Heart left ventricle (tissue), 13 donors: ENCODE data around the gene MRPL53.

Source experiments
- POLR2A ChIP-seq, 2 donors: fragments of 450-650 bp; IDR thresholded peaks; one replicate each; pipeline ENCODE4 v1.6.1; 2017; ENCODE audit warnings: antibody characterized with exemption in 2 of 2, mild to moderate bottlenecking in 2 of 2, moderate library complexity in 2 of 2
- TF ChIP-seq, protein P1 (sequence below), 12 donors: fragments of 200-600 bp; sonication (generic) in 4 of 12; IDR thresholded peaks; one replicate each; pipeline versions ENCODE4 v1.5.0 to v1.8.0; 2018 to 2022; ENCODE audit warnings: antibody characterized with exemption in 12 of 12, mild to moderate bottlenecking in 5 of 12
- donor health status: ischemic (EF 13 %, LVEDD 7.1; RV severe dilation, severe dysfunction).
- donor health status: DM: no; HTN: yes; CAD: no.
- donor health status: DM: no; HTN: no; CAD: no.
- donor health status: ischemic (EF 25% LVEDD 6.9; RV normal size, moderate dysfunction).
- donor health status: ischemic (EF 25% LVEDD 5.7; RV mildly dilated, moderate dysfunction).
- donor health status: ischemic (EF 35%, LVEDD 5.7; RV mildly dilated, moderate dysfunction).
- donor health status: nonischemic (EF 11% LVEDD 7.7; RV severe dilation, severe dysfunction).
- donor health status: DM: yes; HTN: yes; CAD: no.
- donor health status: PGD.
- donor health status: ischemic (EF 29% LVEDD 5.4; RV normal size, mild dysfunction).
- donor health status: nonischemic (EF 23%, LVEDD 6.1; RV moderate dilation, normal function).

DNA sequence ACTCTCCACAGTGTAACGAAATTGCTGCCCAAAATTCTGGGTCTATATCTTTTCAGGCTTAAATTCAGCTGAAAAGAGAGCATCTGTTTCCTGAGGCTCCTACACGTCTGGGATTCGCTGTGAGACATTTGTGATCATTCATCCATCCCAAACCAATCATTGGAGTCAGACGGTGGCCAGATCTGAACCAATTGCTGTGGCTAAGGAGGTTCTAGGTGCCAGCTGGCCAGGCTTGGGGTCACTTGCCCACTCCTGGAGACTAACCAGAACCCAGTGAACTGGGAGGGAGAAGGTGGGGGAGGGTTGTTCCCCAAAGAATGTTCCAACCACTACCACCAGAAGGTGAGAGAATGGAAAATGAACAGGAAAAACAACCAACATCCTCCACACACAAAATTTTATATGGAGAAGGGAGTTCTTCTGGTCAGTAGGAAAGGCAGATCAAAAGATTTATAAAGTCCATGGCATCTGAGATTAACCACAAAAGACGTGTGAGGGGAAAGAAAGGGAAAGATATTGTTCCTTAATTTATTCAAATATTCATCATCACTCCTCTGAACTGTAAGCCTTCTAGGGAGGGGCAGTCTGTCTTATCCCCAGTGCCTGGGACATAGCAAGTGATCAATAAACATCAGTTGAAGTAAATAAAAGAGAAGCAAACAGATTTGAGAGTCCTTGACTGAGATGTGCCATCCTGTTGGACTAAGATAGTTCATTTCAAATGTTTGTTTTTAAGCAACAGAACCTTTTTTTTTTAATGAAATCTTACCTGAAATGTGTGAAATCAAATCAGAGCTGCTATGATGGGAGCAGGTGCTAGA is 27.8 kb downstream of the MRPL53 start:
- TF ChIP-seq, protein P1, sequence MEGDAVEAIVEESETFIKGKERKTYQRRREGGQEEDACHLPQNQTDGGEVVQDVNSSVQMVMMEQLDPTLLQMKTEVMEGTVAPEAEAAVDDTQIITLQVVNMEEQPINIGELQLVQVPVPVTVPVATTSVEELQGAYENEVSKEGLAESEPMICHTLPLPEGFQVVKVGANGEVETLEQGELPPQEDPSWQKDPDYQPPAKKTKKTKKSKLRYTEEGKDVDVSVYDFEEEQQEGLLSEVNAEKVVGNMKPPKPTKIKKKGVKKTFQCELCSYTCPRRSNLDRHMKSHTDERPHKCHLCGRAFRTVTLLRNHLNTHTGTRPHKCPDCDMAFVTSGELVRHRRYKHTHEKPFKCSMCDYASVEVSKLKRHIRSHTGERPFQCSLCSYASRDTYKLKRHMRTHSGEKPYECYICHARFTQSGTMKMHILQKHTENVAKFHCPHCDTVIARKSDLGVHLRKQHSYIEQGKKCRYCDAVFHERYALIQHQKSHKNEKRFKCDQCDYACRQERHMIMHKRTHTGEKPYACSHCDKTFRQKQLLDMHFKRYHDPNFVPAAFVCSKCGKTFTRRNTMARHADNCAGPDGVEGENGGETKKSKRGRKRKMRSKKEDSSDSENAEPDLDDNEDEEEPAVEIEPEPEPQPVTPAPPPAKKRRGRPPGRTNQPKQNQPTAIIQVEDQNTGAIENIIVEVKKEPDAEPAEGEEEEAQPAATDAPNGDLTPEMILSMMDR (IDR thresholded peaks at IDR 0.05): no peak
- no peak for TF ChIP-seq POLR2A (IDR thresholded peaks at IDR 0.05)
